GM21515 (cell line): ENCODE measurements around the gene ANKRD61.
"Not testable (repeated sequence)": the region's sequence is repeated elsewhere in the genome, so short reads cannot be mapped to it uniquely, and the experiment has no call there.

Source experiments
- ATAC-seq: cut with Tn5 transposase; IDR thresholded peaks from one replicate; pipeline ENCODE4 v1.9.1; 2021; ENCODE audit not compliant: unreplicated experiment

ANKRD61 gene

GRCh38 chr7:6030988-6031387 is at the start of gene ANKRD61:
TSS of gene ANKRD61 (plus strand) at chr7:6031376. CDS start at chr7:6031376, 0 bp downstream.
- ATAC-seq = no peak

- ATAC-seq = not testable (repeated sequence)
These were observed 44.1 kb upstream of the ANKRD61 start for GRCh38 chr7:5987061-5987460.

DNA sequence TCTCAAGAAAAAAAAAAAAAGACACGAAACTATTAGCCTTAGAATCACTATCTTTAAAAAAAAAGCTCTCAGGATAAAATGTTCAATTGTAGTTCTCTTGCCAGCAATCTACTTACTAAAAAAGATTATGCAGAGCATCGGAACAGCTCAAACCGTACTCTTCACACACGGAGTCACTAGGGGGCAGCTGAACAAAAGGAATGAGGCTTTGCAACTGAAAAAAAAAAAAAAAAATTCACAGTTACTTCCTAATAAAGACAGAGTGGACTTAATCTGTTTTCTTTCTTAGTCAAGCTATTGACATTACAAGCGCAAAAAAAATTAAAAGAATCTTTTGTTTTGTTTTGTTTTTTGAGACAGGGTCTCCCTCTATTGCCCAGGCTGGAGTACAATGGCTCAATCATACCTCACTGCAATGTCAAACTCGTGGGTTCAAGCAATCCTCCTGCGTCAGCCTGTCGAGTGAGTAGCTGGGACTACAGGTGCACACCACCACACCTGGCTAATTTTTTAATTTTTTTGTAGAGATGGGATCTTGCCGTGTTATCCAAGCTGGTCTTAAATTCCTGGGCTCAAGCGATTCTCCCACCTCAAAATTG is 33.9 kb upstream of the ANKRD61 start:
- ATAC-seq = no peak

GRCh38 chr7:6007386-6007785 is 23.8 kb upstream of the ANKRD61 start:
- ATAC-seq = no peak

- not testable (repeated sequence) for ATAC-seq
These were observed 23.2 kb upstream of the ANKRD61 start for GRCh38 chr7:6007835-6008590.

DNA sequence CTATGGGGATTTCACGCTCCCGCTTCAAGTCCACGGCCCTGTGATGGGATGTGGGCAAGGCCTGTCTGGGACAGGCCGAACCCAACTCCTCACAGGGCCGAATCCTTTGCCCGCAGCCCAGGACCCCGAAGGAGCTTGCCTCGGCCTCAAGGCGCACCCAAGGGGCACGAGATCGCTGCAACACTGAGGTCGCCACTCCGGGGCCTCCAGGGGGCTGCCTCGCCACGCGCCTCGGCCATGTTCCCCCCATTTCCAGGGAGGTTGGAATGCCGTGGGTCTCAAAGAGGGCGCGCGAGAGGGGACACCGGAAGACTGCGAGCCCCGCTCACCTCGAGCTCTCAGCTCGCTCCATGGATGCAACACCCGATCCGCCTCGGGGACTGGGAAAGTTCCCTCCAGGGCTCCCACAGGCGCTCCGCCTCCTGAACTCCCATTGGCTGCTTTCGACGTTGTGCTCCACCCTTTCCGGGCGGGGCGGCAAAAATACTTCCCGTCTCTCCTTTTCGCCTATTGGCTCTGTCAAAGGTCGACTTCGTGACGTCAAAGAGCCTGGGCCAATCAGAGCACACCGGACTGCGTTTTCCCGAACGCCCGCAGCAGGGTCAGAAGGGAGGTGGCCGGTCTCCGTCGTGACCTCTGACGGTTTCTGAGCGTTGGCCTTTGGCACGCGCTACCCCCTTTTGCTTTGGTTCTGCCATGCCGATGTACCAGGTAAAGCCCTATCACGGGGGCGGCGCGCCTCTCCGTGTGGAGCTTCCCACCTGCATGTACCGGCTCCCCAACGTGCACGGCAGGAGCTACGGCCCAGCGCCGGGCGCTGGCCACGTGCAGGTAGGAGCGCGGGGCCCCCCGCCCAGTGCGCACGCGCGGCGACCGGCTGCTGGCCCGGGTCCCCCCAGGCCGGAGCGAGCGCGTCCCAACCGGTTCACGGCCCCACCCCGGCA is 22.2 kb upstream of the ANKRD61 start, which contains the start of the genes AIMP2 and PMS2:
Gene AIMP2 (plus strand): TSS at position 605 of the 944 bp plus-strand sequence. CDS start 92 bp downstream, at position 697.
Gene PMS2 (minus strand): TSS at position 382 of the 944 bp plus-strand sequence. CDS start 30 bp downstream, at position 352.
- peak; percentile 92 for ATAC-seq

- not testable (repeated sequence) for ATAC-seq
These were observed 20.8 kb upstream of the ANKRD61 start for GRCh38 chr7:6010370-6010769.

DNA sequence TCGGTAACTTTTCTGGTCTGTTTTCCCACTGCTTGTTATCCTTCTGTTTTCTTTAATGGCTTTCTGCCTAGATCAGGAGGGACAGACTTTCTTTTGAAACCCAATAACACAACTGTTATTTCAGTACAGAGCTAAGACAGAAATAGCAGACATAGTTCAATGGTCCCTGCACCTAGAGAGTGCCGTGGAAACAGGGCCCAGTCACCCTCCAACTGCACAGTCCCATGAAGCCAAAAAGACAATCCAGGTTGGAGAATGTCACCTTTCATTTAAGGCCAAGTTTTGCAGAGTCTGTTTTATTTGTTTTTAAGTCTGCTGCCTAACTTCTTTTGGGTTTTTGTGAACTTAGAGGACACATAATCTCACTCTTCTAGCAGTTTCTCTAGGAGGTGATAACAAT is 19.6 kb upstream of the ANKRD61 start:
- ATAC-seq = no peak

DNA sequence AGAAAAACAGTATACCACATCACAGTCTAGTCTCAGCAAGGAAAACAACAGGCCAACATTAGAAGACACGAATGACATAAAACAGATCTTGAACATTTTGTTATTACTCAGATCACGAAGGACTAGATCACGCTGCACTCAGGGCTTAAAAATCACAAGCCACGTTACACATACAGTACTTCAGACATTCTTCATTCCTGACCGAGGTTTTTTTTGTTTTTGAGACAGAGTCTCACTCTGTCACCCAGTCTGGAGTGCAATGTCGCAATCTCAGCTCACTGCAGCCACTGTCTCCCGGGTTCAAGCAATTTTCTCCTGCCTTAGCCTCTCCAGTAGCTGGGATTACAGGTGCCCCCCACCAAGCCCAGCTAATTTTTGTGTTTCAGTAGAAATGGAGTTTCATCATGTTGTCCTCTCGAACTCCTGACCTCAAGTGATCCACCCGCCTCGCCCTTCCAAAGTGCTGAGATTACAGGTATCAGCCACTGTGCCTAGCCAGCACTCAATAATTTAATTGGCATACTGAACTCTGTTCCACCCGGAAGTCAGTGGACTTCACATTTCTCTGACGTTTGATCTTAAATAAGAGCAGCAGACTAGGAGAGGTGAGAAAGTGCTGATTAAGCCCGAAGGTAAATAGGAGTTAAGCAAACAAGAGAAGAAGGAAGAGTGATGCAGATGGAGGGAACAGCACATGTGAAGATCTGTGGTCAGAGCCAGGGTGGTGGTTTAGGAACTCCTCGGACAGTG is 18.6 kb upstream of the ANKRD61 start:
- ATAC-seq = no peak

GRCh38 chr7:6015917-6016652 is 15.1 kb upstream of the ANKRD61 start:
- ATAC-seq = no peak

DNA sequence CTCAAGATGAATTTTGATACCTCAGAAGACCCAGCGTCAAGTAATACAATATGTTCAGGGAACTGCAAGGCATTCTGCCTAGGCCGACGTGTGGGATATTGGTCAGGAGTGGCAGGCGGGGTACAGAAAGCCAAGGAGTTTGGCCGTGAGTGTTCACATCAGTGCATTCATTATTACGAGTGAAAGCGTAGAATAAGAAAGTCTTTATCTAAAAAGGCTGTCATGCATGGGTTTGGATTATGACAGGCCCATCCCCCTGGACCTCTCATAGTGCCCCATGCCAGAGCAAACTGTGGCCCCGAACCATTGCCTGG is 14.6 kb upstream of the ANKRD61 start:
- ATAC-seq = no peak

DNA sequence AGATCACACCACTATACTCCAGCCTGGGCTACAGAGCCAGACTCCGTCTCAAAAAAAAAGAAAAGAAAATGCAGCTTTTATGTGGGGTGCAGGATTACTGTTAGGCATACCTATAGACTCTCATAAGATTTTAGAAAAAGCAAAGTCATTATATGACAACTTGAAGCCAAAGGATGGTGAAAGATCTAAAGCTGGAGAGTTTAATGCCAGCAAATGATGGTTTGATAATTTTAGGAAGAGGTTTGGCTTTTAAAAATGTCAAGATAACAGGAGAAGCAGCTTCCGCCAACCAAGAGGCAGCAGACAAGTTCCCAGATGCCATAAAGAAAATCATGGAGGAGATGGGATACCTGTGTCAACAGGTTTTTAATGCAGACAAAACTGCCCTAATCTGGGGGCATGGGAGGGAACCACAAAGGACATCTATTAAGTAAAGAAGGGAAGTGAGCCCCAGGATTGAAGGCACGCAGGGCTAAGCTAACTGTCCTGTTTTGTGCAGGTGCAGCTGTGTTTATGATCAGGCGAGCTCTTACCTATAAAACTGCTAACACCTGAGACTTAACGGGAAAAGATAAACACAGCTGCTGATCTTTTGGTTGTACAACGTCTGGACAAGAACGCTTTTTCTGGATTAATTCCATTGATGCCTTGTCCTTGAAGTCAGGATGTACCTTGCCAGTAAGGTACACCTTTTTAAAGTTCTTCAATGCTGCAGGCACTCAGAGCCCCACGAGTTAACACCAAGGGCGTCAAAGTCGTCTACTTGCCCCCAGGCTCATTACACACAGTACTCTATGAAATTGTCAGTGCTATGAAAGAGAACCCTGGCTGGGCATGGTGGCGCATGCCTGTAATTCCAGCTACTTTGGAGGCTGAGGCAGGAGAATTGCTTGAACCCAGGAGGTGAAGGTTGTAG is 10.5 kb upstream of the ANKRD61 start:
- no peak for ATAC-seq

DNA sequence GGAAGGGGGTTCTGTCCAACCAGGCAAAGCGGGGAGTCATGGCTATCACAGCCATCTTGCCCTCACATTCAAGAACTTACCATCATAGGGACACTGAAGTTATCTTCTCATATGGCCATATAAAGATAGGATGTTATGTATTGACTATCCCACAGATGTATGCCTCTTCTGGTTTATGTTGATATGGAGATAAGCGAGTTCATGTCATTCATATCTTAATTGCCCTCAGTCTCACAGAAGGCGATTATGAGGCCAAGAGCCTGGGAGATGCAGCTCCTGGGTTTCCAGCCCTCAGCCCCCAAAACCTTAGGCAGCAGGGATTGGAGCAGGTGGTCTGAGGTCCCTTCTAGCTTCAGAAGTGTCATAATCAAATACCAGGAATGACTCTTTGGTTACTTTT is 8.5 kb upstream of the ANKRD61 start:
- no peak for ATAC-seq

DNA sequence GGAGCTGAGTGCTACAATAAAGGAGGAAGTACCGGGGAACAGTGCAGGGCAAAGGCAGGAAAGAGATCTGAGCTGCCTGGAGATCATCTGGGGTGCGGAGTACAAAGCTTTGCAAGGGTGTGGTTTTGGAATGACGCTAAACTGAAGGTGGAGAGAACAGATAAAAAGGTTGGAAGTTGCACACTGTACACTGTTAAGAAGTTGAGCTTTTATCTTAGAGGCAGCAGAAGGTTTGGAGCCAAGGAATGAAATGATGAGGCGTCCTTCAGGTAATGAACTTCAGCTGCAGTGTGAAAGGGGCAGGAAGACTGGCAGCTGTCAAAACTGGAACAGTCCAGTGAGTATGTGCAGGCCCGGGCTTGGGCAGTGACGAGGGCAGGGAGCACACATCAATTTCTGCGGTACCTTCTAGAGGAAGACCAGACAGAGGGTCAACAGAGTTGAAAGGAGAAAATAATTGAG is 7.2 kb upstream of the ANKRD61 start:
- no peak for ATAC-seq

- ATAC-seq = peak; percentile 81
These were observed 5.0 kb upstream of the ANKRD61 start for GRCh38 chr7:6026011-6026819.

- no peak for ATAC-seq
These were observed 4.3 kb upstream of the ANKRD61 start for GRCh38 chr7:6026820-6027311.

- no peak for ATAC-seq
These were observed 3.3 kb upstream of the ANKRD61 start for GRCh38 chr7:6027806-6028365.

- no peak for ATAC-seq
These were observed 2.6 kb upstream of the ANKRD61 start for GRCh38 chr7:6028563-6028962.
